Dermis microvascular lymphatic vessel endothelial cell (primary cell): ENCODE results near the gene F2RL1. TPM values are rescaled to one million over a fixed set of nuclear protein-coding genes. Genes with fewer than 3 reads are reported as not detected.

Experiments
- total RNA-seq: library from RNA; depleted of rRNA; stranded (reverse); fragments of >200 nt; gene quantifications from 2 replicates; pipeline ENCODE4 v1.2.1, GENCODE V29; 2014

F2RL1 gene
- total RNA-seq, 1 donor from 2014 or later, result 61.2 TPM

Other genes starting within 250 kb of the F2RL1 start
- gene F2RL2, start 195.6 kb upstream of the F2RL1 start, total RNA-seq, result 0.13 and 0.25 TPM in 2 replicates
- 79.3 and 174 TPM in 2 replicates for gene F2R, start 102.9 kb upstream of the F2RL1 start, total RNA-seq
- gene S100Z, start 31.0 kb downstream of the F2RL1 start, total RNA-seq, result not detected in 2 replicates
- 0.25 TPM in 1 of 2 replicates, not detected in the other for gene CRHBP, start 134.0 kb downstream of the F2RL1 start, total RNA-seq
- 13.6 and 19.0 TPM in 2 replicates for gene AGGF1, start 211.4 kb downstream of the F2RL1 start, total RNA-seq